DMS53 (cell line): ENCODE measurements around the gene ASCL4.

Experiments
- DNase-seq: peaks from one replicate; lab custom pipeline; 2025; lab: John Stamatoyannopoulos, UW

Gene ASCL4

GRCh38 chr12:107778383-107779025 lies 4.0 kb downstream of the ASCL4 start:
- DNase-seq: no peak

GRCh38 chr12:107779077-107779831 lies 4.8 kb downstream of the ASCL4 start:
- DNase-seq: no peak

GRCh38 chr12:107780298-107780697 lies 5.8 kb downstream of the ASCL4 start:
- no peak for DNase-seq

- no peak for DNase-seq
Observed at GRCh38 chr12:107782067-107782466, 7.6 kb downstream of the ASCL4 start.

- no peak for DNase-seq
Observed at GRCh38 chr12:107783406-107784376, 9.2 kb downstream of the ASCL4 start.

GRCh38 chr12:107788281-107788680 lies 13.8 kb downstream of the ASCL4 start:
- DNase-seq: no peak

- no peak for DNase-seq
Observed at GRCh38 chr12:107788690-107789458, 14.4 kb downstream of the ASCL4 start.

GRCh38 chr12:107791465-107792089 lies 17.1 kb downstream of the ASCL4 start:
- no peak for DNase-seq

GRCh38 chr12:107794451-107794850 lies 19.9 kb downstream of the ASCL4 start:
- DNase-seq: no peak

- no peak for DNase-seq
Observed at GRCh38 chr12:107798580-107798979, 24.1 kb downstream of the ASCL4 start.

- DNase-seq: no peak
Observed at GRCh38 chr12:107801150-107801549, 26.6 kb downstream of the ASCL4 start.

- no peak for DNase-seq
Observed at GRCh38 chr12:107803092-107803491, 28.6 kb downstream of the ASCL4 start.

- DNase-seq: no peak
Observed at GRCh38 chr12:107805488-107806180, 31.1 kb downstream of the ASCL4 start.

GRCh38 chr12:107807471-107808150 lies 33.1 kb downstream of the ASCL4 start:
- no peak for DNase-seq

- no peak for DNase-seq
Observed at GRCh38 chr12:107817250-107817649, 42.7 kb downstream of the ASCL4 start.

- DNase-seq: no peak
Observed at GRCh38 chr12:107818984-107819383, 44.5 kb downstream of the ASCL4 start.

GRCh38 chr12:107822356-107822755 lies 47.9 kb downstream of the ASCL4 start:
- no peak for DNase-seq
